Measurements from ENCODE around the gene SPRN.

- TF ChIP-seq CTCF (IDR thresholded peaks at IDR 0.05) (no peak), EZH2 (IDR thresholded peaks at IDR 0.05) (no peak), EZH2phosphoT487 (IDR thresholded peaks at IDR 0.05) (no peak)
Observed at GRCh38 chr10:133422223-133422806, 2.1 kb downstream of the SPRN start.

Data from neural progenitor cell (in vitro differentiated cells).